IMR-90 (cell line): ENCODE results near the gene DVL2.

ENCODE experiments used
- CEBPB ChIP-seq: IDR thresholded peaks from 2 replicates; pipeline ENCODE4 v1.6.1; 2012; ENCODE audit warnings: low read depth, low read length, improper control_type of control experiment
- TF ChIP-seq, protein P1 (sequence below): conservative IDR thresholded peaks from 2 replicates; pipeline ENCODE4 v1.5.1; 2012; ENCODE audit warnings: mild to moderate bottlenecking, low read depth, low read length, improper control_type of control experiment
- TF ChIP-seq, protein P2 (sequence below): fragments of 150-350 bp; IDR thresholded peaks from 2 replicates; pipeline ENCODE4 v1.6.1; 2017; ENCODE audit warnings: mild to moderate bottlenecking, antibody characterized with exemption, low read length, low read depth

DNA sequence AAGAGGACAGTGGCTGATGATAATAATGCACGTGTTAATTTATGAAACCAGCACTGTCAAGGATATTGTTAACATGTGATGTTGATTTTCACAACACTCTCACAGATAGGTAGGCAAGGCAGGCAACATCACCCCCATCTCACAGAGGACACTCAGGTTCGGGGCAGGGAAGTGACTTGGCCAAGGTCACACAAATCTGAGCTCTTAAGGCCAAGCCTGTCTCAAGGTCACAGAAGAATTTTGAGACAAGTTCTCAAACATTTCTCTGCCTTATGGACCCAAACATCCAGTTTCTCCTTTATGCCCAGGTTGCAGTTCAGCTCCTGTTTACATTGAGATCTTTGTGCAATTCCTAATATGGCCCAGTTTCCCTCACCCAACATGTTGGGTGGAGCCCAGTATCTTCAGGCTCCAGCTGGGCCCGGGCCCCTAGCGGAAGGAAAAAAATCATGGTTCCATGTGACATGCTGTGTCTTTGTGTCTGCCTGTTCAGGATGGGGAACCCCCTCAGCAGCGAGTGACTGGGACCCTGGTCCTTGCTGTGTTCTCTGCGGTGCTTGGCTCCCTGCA is 48.5 kb upstream of the DVL2 start:
- TF ChIP-seq, protein P1, sequence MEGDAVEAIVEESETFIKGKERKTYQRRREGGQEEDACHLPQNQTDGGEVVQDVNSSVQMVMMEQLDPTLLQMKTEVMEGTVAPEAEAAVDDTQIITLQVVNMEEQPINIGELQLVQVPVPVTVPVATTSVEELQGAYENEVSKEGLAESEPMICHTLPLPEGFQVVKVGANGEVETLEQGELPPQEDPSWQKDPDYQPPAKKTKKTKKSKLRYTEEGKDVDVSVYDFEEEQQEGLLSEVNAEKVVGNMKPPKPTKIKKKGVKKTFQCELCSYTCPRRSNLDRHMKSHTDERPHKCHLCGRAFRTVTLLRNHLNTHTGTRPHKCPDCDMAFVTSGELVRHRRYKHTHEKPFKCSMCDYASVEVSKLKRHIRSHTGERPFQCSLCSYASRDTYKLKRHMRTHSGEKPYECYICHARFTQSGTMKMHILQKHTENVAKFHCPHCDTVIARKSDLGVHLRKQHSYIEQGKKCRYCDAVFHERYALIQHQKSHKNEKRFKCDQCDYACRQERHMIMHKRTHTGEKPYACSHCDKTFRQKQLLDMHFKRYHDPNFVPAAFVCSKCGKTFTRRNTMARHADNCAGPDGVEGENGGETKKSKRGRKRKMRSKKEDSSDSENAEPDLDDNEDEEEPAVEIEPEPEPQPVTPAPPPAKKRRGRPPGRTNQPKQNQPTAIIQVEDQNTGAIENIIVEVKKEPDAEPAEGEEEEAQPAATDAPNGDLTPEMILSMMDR, result no peak
- TF ChIP-seq, protein P2, sequence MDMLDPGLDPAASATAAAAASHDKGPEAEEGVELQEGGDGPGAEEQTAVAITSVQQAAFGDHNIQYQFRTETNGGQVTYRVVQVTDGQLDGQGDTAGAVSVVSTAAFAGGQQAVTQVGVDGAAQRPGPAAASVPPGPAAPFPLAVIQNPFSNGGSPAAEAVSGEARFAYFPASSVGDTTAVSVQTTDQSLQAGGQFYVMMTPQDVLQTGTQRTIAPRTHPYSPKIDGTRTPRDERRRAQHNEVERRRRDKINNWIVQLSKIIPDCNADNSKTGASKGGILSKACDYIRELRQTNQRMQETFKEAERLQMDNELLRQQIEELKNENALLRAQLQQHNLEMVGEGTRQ, result no peak
- TF ChIP-seq CEBPB, result no peak
